Large intestine (tissue), 3 donors: ENCODE data around the gene SLC38A10. TPM values are rescaled to one million over a fixed set of nuclear protein-coding genes. Genes with fewer than 3 reads are reported as not detected.

Experiments used
- DNase-seq, 2 donors: peaks; one replicate each; pipeline versions ENCODE4 v3.0.0 to v3.0.0-alpha.2; 2013
- H3K27ac ChIP-seq: one replicate; pipeline ENCODE4 v1.5.1; 2013; ENCODE audit warnings: low read length
- H3K27me3 ChIP-seq: 2 replicates; pipeline ENCODE4 v1.6.1; 2013; ENCODE audit warnings: low read length; ENCODE audit not compliant: control insufficient read depth, insufficient read depth
- H3K36me3 ChIP-seq: 2 replicates; pipeline ENCODE4 v1.6.1; 2013; ENCODE audit warnings: low read length; ENCODE audit not compliant: control insufficient read depth, insufficient read depth
- H3K4me1 ChIP-seq: one replicate; pipeline ENCODE4 v1.6.1; 2013; ENCODE audit warnings: low read length; ENCODE audit not compliant: control insufficient read depth, insufficient read depth
- H3K4me3 ChIP-seq: one replicate; pipeline ENCODE4 v1.5.1; 2013; ENCODE audit warnings: low read length
- H3K9me3 ChIP-seq: one replicate; pipeline ENCODE4 v1.6.1; 2013; ENCODE audit warnings: mild to moderate bottlenecking, low read depth, low read length, moderate library complexity; ENCODE audit not compliant: control insufficient read depth
- WGBS: methylation state at CpG from one replicate; pipeline ENCODE4 v1.1.5; 2013; ENCODE audit warnings: low lambda C conversion rate; ENCODE audit not compliant: insufficient coverage; 5-methylcytosine and 5-hydroxymethylcytosine counted together
- polyA plus RNA-seq: library from polyadenylated mRNA; unstranded; fragments of 120-200 nt; gene quantifications from one replicate; pipeline ENCODE4 v1.2.1, GENCODE V29; 2013

SLC38A10 gene
- polyA plus RNA-seq, 1 donor, result 86.5 TPM

DNA sequence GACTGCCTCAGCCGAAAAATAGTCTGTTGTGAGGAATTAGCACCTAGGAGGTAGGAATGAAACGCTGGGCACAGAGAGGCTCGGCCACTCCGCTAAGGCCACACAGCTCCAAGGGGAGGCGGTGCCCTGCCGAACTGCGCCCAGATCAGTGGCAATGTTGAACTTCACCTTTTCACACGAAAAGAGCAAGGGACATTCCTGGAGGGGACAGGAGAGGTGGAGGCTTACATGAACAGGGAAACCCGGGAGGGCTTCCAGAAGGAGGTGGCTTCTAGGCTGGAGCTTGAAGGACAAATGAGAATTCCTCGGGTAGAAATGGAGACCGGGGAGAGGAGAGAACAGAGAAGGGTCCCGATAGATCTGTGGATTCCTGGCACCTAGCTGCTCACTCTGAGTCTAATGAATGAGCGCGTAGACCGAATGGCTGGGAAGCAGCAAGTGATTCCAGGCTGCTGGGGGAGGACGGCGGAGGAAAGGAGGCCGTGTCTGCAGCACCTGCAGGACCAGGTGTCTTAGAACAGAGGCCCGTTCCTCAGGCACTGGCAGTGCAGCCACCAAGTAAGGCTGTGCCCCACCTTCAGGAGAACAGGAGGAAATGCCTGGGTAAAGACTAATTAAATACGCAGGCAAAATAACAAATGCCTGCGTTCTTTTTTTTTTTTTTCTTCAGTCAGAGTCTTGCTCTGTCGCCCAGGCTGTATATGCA, 722 bp upstream of the SLC38A10 start:
- Histone ChIP-seq H3K4me1 (peaks cover 15% of the 10 kb centered on the region), H3K27ac (peak overlapping the region; percentile 89), H3K4me3 (peak overlapping the region; percentile 77), H3K27me3 (no peaks in the 10 kb centered on the region), H3K9me3 (no peaks in the 10 kb centered on the region), H3K36me3 (no peaks in the 10 kb centered on the region)
- DNase-seq, result peak; percentile 80 to 89
- WGBS, result 22% methylated on average over 2 of the region's 22 CpGs

- Histone ChIP-seq H3K4me1 (peaks cover 15% of the 10 kb centered on the region), H3K27me3 (no peaks in the 10 kb centered on the region), H3K4me3 (peak overlapping the region; percentile 77), H3K9me3 (no peaks in the 10 kb centered on the region), H3K27ac (peak overlapping the region; percentile 89), H3K36me3 (peaks cover under 1% of the 10 kb centered on the region)
- no CpG with 5 or more reads among the region's 48 CpGs for WGBS
- peak in 1 of 2 donors; percentile 45 for DNase-seq
Observed at GRCh38 chr17:81294512-81295030, 536 bp downstream of the SLC38A10 start.

DNA sequence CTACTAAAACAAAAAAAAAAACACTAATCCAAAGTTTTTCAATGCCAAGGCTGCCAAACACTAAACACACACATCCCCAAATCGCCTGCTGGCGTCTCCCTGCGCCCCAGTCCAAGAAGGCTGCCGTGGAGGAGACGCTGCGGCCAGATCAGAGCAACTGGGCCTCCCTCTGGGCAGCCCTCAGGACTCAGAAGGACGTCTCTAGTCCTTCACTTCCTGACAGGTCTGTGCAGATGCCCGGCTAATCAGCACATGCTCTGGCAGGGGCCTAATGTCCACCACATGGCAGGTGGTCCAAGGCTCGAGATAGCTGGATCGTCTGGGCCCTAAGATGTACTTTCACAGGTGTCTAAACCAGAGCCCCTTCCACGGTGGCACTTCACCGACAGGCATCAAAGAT, 2.7 kb downstream of the SLC38A10 start:
- H3K27ac ChIP-seq, result no peak overlapping the region
- WGBS, result no CpG with 5 or more reads among the region's 12 CpGs

GRCh38 chr17:81291662-81292061, 3.4 kb downstream of the SLC38A10 start:
- Histone ChIP-seq H3K36me3 (peaks cover 27% of the 10 kb centered on the region), H3K9me3 (no peaks in the 10 kb centered on the region), H3K27me3 (no peaks in the 10 kb centered on the region), H3K4me1 (peaks cover 13% of the 10 kb centered on the region), H3K27ac (no peak overlapping the region), H3K4me3 (no peak overlapping the region)
- WGBS, result no CpG with 5 or more reads among the region's 16 CpGs
- peak; percentile 55 to 66 for DNase-seq

More for the DNA sequence above, 2.7 kb downstream of the SLC38A10 start:
- Histone ChIP-seq H3K4me3 (no peak overlapping the region), H3K27me3 (no peaks in the 10 kb centered on the region), H3K4me1 (peaks cover 13% of the 10 kb centered on the region), H3K36me3 (peaks cover 19% of the 10 kb centered on the region), H3K9me3 (no peaks in the 10 kb centered on the region)
- DNase-seq, result no peak

DNA sequence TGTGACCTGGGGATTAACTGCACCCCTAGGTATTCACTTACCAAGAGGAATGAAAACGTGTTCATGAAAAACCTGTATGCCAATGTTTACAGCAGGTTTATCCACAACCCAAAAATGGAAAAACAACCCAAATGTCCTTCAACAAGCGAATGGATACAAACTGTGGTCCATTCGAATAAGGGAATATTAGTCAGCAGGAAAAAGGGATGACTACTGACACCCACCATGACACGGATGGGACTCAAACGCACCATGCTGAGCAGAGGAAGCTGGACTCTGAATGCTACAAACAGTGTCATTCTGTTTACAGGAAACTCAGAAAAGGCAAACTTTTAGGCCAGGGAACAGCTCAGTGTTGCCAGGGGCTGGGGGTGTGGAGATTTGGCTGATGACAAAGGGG, 4.9 kb downstream of the SLC38A10 start:
- H3K27me3 ChIP-seq, result no peaks in the 10 kb centered on the region
- no peak overlapping the region for H3K27ac ChIP-seq
- no CpG with 5 or more reads among the region's 5 CpGs for WGBS
- no peaks in the 10 kb centered on the region for H3K9me3 ChIP-seq
- H3K36me3 ChIP-seq, result peaks cover 37% of the 10 kb centered on the region
- H3K4me3 ChIP-seq, result no peak overlapping the region
- no peak for DNase-seq
- H3K4me1 ChIP-seq, result peaks cover 6% of the 10 kb centered on the region

- WGBS, result no CpG with 5 or more reads among the region's 21 CpGs
- no peak overlapping the region for H3K4me3 ChIP-seq
Observed at GRCh38 chr17:81289627-81290026, 5.5 kb downstream of the SLC38A10 start.

DNA sequence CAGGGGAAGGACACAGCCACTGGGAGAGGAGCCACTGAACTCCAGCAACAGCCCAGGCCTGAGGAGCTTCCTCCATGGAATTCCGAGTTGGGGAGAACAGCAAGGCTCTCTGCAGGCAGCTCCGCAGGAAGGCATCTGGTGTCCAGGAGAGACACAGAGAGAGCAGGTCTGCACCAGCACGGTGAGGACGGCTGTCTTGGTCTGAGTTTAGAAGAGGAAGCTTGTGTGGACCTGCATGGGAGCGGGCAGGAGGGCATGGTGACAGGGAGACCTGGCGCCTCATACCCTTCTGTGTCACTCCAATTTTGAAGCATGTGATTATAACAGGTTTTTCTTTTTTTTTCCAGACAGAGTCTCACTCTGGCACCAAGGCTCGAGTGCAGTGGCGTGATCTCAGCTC, 6.4 kb downstream of the SLC38A10 start:
- Histone ChIP-seq H3K27ac (no peak overlapping the region), H3K27me3 (no peaks in the 10 kb centered on the region), H3K9me3 (no peaks in the 10 kb centered on the region), H3K36me3 (peaks cover 48% of the 10 kb centered on the region), H3K4me1 (peaks cover 6% of the 10 kb centered on the region), H3K4me3 (no peak overlapping the region)
- WGBS, result 90% methylated on average over 2 of the region's 8 CpGs
- no peak for DNase-seq

More at GRCh38 chr17:81289627-81290026, 5.5 kb downstream of the SLC38A10 start:
- Histone ChIP-seq H3K9me3 (no peaks in the 10 kb centered on the region), H3K4me1 (peaks cover 6% of the 10 kb centered on the region), H3K36me3 (peaks cover 42% of the 10 kb centered on the region), H3K27ac (no peak overlapping the region), H3K27me3 (no peaks in the 10 kb centered on the region)
- DNase-seq, result no peak

GRCh38 chr17:81287741-81288430, 7.2 kb downstream of the SLC38A10 start:
- Histone ChIP-seq H3K27me3 (no peaks in the 10 kb centered on the region), H3K27ac (no peak overlapping the region), H3K36me3 (peaks cover 55% of the 10 kb centered on the region), H3K4me3 (no peak overlapping the region), H3K9me3 (no peaks in the 10 kb centered on the region), H3K4me1 (peaks cover 3% of the 10 kb centered on the region)
- DNase-seq, result no peak
- WGBS, result no CpG with 5 or more reads among the region's 16 CpGs

GRCh38 chr17:81287152-81287551, 8.0 kb downstream of the SLC38A10 start:
- WGBS, result 100% methylated on average over 1 of the region's 21 CpGs
- peaks cover 3% of the 10 kb centered on the region for H3K9me3 ChIP-seq
- no peaks in the 10 kb centered on the region for H3K27me3 ChIP-seq
- H3K27ac ChIP-seq, result no peak overlapping the region
- H3K4me1 ChIP-seq, result peaks cover 3% of the 10 kb centered on the region
- no peak overlapping the region for H3K4me3 ChIP-seq
- peaks cover 62% of the 10 kb centered on the region for H3K36me3 ChIP-seq
- DNase-seq, result no peak

DNA sequence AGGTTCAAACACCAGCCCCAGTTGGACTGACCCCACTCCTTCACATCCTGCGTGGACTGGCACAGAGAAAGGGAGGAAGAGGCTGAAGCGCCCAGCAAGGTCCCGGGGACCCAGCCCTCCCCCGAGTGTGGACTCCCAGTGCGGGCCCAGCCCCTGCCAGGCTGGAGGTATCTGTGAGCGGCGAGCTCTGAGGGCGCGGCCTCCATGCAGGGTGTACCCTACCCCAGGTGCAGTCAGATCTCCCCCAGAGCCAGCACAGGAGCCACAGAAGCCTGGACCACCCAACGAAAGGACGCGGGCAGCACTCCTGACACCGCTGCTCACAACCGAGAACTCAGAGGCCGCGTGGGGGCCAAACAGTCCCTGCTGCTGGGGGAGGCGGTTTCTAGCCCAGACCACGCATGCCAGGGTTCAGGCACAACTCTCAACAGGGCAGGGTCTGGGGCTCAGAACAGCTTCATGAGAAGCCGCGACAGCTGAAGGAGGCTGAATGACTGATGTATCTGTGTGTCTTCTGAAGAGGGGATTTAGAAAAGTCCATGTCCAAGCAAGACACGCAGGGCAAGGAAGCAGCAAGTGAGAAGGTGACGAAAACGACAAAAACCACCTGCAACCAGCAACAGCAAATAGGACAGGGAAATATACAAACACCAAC, 8.5 kb downstream of the SLC38A10 start:
- no CpG with 5 or more reads among the region's 23 CpGs for WGBS
- Histone ChIP-seq H3K36me3 (peaks cover 67% of the 10 kb centered on the region), H3K4me3 (no peak overlapping the region), H3K27ac (no peak overlapping the region), H3K9me3 (peaks cover 5% of the 10 kb centered on the region), H3K27me3 (no peaks in the 10 kb centered on the region), H3K4me1 (peaks cover 3% of the 10 kb centered on the region)
- no peak for DNase-seq
